IMR-90 (cell line): Measurements from ENCODE around the gene IQCB1.

Source experiments
- CEBPB ChIP-seq: IDR thresholded peaks from 2 replicates; pipeline ENCODE4 v1.6.1; 2012; ENCODE audit warnings: low read depth, low read length, improper control_type of control experiment
- CTCF ChIP-seq: conservative IDR thresholded peaks from 2 replicates; pipeline ENCODE4 v1.5.1; 2012; ENCODE audit warnings: mild to moderate bottlenecking, low read depth, low read length, improper control_type of control experiment
- POLR2A ChIP-seq: IDR thresholded peaks from 2 replicates; pipeline ENCODE4 v1.6.1; 2012; ENCODE audit warnings: mild to moderate bottlenecking, low read depth, low read length
- USF2 ChIP-seq: fragments of 150-350 bp; IDR thresholded peaks from 2 replicates; pipeline ENCODE4 v1.6.1; 2017; ENCODE audit warnings: mild to moderate bottlenecking, antibody characterized with exemption, low read length, low read depth

- TF ChIP-seq POLR2A (no peak), CTCF (no peak), USF2 (no peak), CEBPB (no peak)
These were observed 112.4 kb downstream of the IQCB1 start for GRCh38 chr3:121722411-121722810.
